ENCODE data around the gene APBB2.

Gene APBB2

GRCh38 chr4:40812386-40812785 is 402.0 kb downstream of the APBB2 start:
- FAIRE-seq (no peak), DNase-seq (ENCODE audit: insufficient read length, low spot score) (no peak)

- no peak for DNase-seq (ENCODE audit: insufficient read length, low spot score)
These were observed 402.4 kb downstream of the APBB2 start for GRCh38 chr4:40811956-40812355.

GRCh38 chr4:40808926-40809457 is 405.4 kb downstream of the APBB2 start:
- no peak for FAIRE-seq

More at GRCh38 chr4:40811956-40812355, 402.4 kb downstream of the APBB2 start:
- no peak for FAIRE-seq

GRCh38 chr4:40804598-40804997 is 409.7 kb downstream of the APBB2 start:
- no peak for DNase-seq (ENCODE audit: insufficient read length, low spot score)
- FAIRE-seq, result no peak

More at GRCh38 chr4:40808926-40809457, 405.4 kb downstream of the APBB2 start:
- DNase-seq (ENCODE audit: insufficient read length, low spot score), result no peak

- DNase-seq (ENCODE audit: insufficient read length, low spot score) (no peak), FAIRE-seq (peak; percentile 75)
These were observed 414.3 kb downstream of the APBB2 start for GRCh38 chr4:40800064-40800463.

- no peak for DNase-seq (ENCODE audit: insufficient read length, low spot score)
- no peak for FAIRE-seq
These were observed 424.6 kb downstream of the APBB2 start for GRCh38 chr4:40789771-40790170.

GRCh38 chr4:40789031-40789430 is 425.3 kb downstream of the APBB2 start:
- DNase-seq (ENCODE audit: insufficient read length, low spot score), result no peak
- FAIRE-seq, result no peak

- FAIRE-seq, result no peak
These were observed 426.0 kb downstream of the APBB2 start for GRCh38 chr4:40788331-40788730.

GRCh38 chr4:40785727-40786126 is 428.6 kb downstream of the APBB2 start:
- DNase-seq (ENCODE audit: insufficient read length, low spot score) (no peak), FAIRE-seq (no peak)

More at GRCh38 chr4:40788331-40788730, 426.0 kb downstream of the APBB2 start:
- no peak for DNase-seq (ENCODE audit: insufficient read length, low spot score)

GRCh38 chr4:40782876-40783275 is 431.5 kb downstream of the APBB2 start:
- FAIRE-seq (no peak), DNase-seq (ENCODE audit: insufficient read length, low spot score) (no peak)

GRCh38 chr4:40778090-40778489 is 436.3 kb downstream of the APBB2 start:
- peak; percentile 37 for FAIRE-seq
- DNase-seq (ENCODE audit: insufficient read length, low spot score), result no peak

- DNase-seq (ENCODE audit: insufficient read length, low spot score) (no peak), FAIRE-seq (no peak)
These were observed 445.1 kb downstream of the APBB2 start for GRCh38 chr4:40769266-40769665.

- peak; percentile 95 for FAIRE-seq
- peak; percentile 52 for DNase-seq (ENCODE audit: insufficient read length, low spot score)
These were observed 451.1 kb downstream of the APBB2 start for GRCh38 chr4:40763228-40763716.

All from GM19239 (cell line).